ENCODE results near the gene PDCD1LG2. TPM values are rescaled to one million over a fixed set of nuclear protein-coding genes. Genes with fewer than 3 reads are reported as not detected.
A peak's percentile ranks its signal among the peaks of the same experiment; 100 is the strongest.

PDCD1LG2 gene
- total and polyA plus RNA-seq, 2 donors, result 0.81 to 0.95 TPM

GRCh38 chr9:5510989-5511388, 658 bp downstream of the PDCD1LG2 start:
- H3K4me3 ChIP-seq (ENCODE audit: low read depth, low read length), result no peak overlapping the region
- 65% methylated on average over 3 of the region's 3 CpGs for WGBS
- H3K4me1 ChIP-seq (ENCODE audit: insufficient read depth), result no peaks in the 10 kb centered on the region
- peak overlapping the region; percentile 15 for H3K27ac ChIP-seq (ENCODE audit: low read depth)
- H3K36me3 ChIP-seq (ENCODE audit: insufficient read depth), result no peaks in the 10 kb centered on the region
- no peak for DNase-seq (ENCODE audit: extremely low spot score)

GRCh38 chr9:5511476-5511875, 1.1 kb downstream of the PDCD1LG2 start:
- no peaks in the 10 kb centered on the region for H3K36me3 ChIP-seq (ENCODE audit: insufficient read depth)
- H3K4me1 ChIP-seq (ENCODE audit: insufficient read depth), result no peaks in the 10 kb centered on the region
- no peak for DNase-seq (ENCODE audit: extremely low spot score)
- 50% methylated on average over 1 of the region's 1 CpG for WGBS
- H3K27ac ChIP-seq (ENCODE audit: low read depth), result no peak overlapping the region
- H3K4me3 ChIP-seq (ENCODE audit: low read depth, low read length), result no peak overlapping the region

- H3K4me1 ChIP-seq (ENCODE audit: insufficient read depth), result no peaks in the 10 kb centered on the region
- 86% methylated on average over 6 of the region's 6 CpGs for WGBS
- no peak for DNase-seq (ENCODE audit: extremely low spot score)
- no peak overlapping the region for H3K27ac ChIP-seq (ENCODE audit: low read depth)
- no peaks in the 10 kb centered on the region for H3K36me3 ChIP-seq (ENCODE audit: insufficient read depth)
- no peak overlapping the region for H3K4me3 ChIP-seq (ENCODE audit: low read depth, low read length)
Observed at GRCh38 chr9:5511935-5512580, 1.7 kb downstream of the PDCD1LG2 start.

GRCh38 chr9:5512658-5513452, 2.5 kb downstream of the PDCD1LG2 start:
- no peak overlapping the region for H3K4me3 ChIP-seq (ENCODE audit: low read depth, low read length)
- H3K27ac ChIP-seq (ENCODE audit: low read depth), result no peak overlapping the region
- WGBS, result 93% methylated on average over 2 of the region's 2 CpGs
- no peak for DNase-seq (ENCODE audit: extremely low spot score)
- no peaks in the 10 kb centered on the region for H3K4me1 ChIP-seq (ENCODE audit: insufficient read depth)
- H3K36me3 ChIP-seq (ENCODE audit: insufficient read depth), result no peaks in the 10 kb centered on the region

- H3K36me3 ChIP-seq (ENCODE audit: insufficient read depth), result no peaks in the 10 kb centered on the region
- no peaks in the 10 kb centered on the region for H3K4me1 ChIP-seq (ENCODE audit: insufficient read depth)
- WGBS, result 97% methylated on average over 2 of the region's 2 CpGs
- DNase-seq (ENCODE audit: extremely low spot score), result no peak
- no peak overlapping the region for H3K27ac ChIP-seq (ENCODE audit: low read depth)
- H3K4me3 ChIP-seq (ENCODE audit: low read depth, low read length), result no peak overlapping the region
Observed at GRCh38 chr9:5513966-5514616, 3.8 kb downstream of the PDCD1LG2 start.

- Histone ChIP-seq H3K4me1 (ENCODE audit: insufficient read depth) (no peaks in the 10 kb centered on the region), H3K4me3 (ENCODE audit: low read depth, low read length) (no peak overlapping the region), H3K36me3 (ENCODE audit: insufficient read depth) (no peaks in the 10 kb centered on the region), H3K27ac (ENCODE audit: low read depth) (no peak overlapping the region)
- DNase-seq (ENCODE audit: extremely low spot score), result no peak
- WGBS, result 86% methylated on average over 6 of the region's 6 CpGs
Observed at GRCh38 chr9:5514617-5515260, 4.4 kb downstream of the PDCD1LG2 start.

GRCh38 chr9:5515261-5515650, 4.9 kb downstream of the PDCD1LG2 start:
- H3K4me3 ChIP-seq (ENCODE audit: low read depth, low read length), result no peak overlapping the region
- no peak overlapping the region for H3K27ac ChIP-seq (ENCODE audit: low read depth)
- no peaks in the 10 kb centered on the region for H3K4me1 ChIP-seq (ENCODE audit: insufficient read depth)
- WGBS, result 87% methylated on average over 4 of the region's 4 CpGs
- DNase-seq (ENCODE audit: extremely low spot score), result no peak
- H3K36me3 ChIP-seq (ENCODE audit: insufficient read depth), result no peaks in the 10 kb centered on the region

- Histone ChIP-seq H3K27ac (ENCODE audit: low read depth) (no peak overlapping the region), H3K36me3 (ENCODE audit: insufficient read depth) (no peaks in the 10 kb centered on the region), H3K4me1 (ENCODE audit: insufficient read depth) (no peaks in the 10 kb centered on the region), H3K4me3 (ENCODE audit: low read depth, low read length) (no peak overlapping the region)
- 95% methylated on average over 10 of the region's 10 CpGs for WGBS
- no peak for DNase-seq (ENCODE audit: extremely low spot score)
Observed at GRCh38 chr9:5516453-5517220, 6.3 kb downstream of the PDCD1LG2 start.

GRCh38 chr9:5518171-5518936, 8.0 kb downstream of the PDCD1LG2 start:
- 29% methylated on average over 2 of the region's 2 CpGs for WGBS
- Histone ChIP-seq H3K27ac (ENCODE audit: low read depth) (no peak overlapping the region), H3K36me3 (ENCODE audit: insufficient read depth) (no peaks in the 10 kb centered on the region), H3K4me3 (ENCODE audit: low read depth, low read length) (no peak overlapping the region), H3K4me1 (ENCODE audit: insufficient read depth) (no peaks in the 10 kb centered on the region)
- no peak for DNase-seq (ENCODE audit: extremely low spot score)

GRCh38 chr9:5518937-5519319, 8.6 kb downstream of the PDCD1LG2 start:
- WGBS, result 77% methylated on average over 2 of the region's 2 CpGs
- Histone ChIP-seq H3K4me3 (ENCODE audit: low read depth, low read length) (no peak overlapping the region), H3K36me3 (ENCODE audit: insufficient read depth) (no peaks in the 10 kb centered on the region), H3K27ac (ENCODE audit: low read depth) (no peak overlapping the region), H3K4me1 (ENCODE audit: insufficient read depth) (no peaks in the 10 kb centered on the region)
- DNase-seq (ENCODE audit: extremely low spot score), result no peak

- H3K27ac ChIP-seq (ENCODE audit: low read depth), result no peak overlapping the region
- no peaks in the 10 kb centered on the region for H3K4me1 ChIP-seq (ENCODE audit: insufficient read depth)
- DNase-seq (ENCODE audit: extremely low spot score), result no peak
- no peaks in the 10 kb centered on the region for H3K36me3 ChIP-seq (ENCODE audit: insufficient read depth)
- 93% methylated on average over 4 of the region's 4 CpGs for WGBS
- no peak overlapping the region for H3K4me3 ChIP-seq (ENCODE audit: low read depth, low read length)
Observed at GRCh38 chr9:5524090-5524489, 13.8 kb downstream of the PDCD1LG2 start.

- Histone ChIP-seq H3K36me3 (ENCODE audit: insufficient read depth) (no peaks in the 10 kb centered on the region), H3K27ac (ENCODE audit: low read depth) (no peak overlapping the region), H3K4me1 (ENCODE audit: insufficient read depth) (no peaks in the 10 kb centered on the region), H3K4me3 (ENCODE audit: low read depth, low read length) (no peak overlapping the region)
- WGBS, result 64% methylated on average over 4 of the region's 4 CpGs
- DNase-seq (ENCODE audit: extremely low spot score), result no peak
Observed at GRCh38 chr9:5529683-5530221, 19.4 kb downstream of the PDCD1LG2 start.
